LNCAP (cell line): ENCODE measurements around the gene ZC3H12D.

ENCODE experiments used
- CTCF ChIP-seq: fragments of 450-650 bp; IDR thresholded peaks from 2 replicates; pipeline ENCODE4 v1.5.1; 2017; ENCODE audit warnings: mild to moderate bottlenecking

Gene ZC3H12D

GRCh38 chr6:149414009-149414408, 70.8 kb downstream of the ZC3H12D start:
- no peak for TF ChIP-seq CTCF

- TF ChIP-seq CTCF = no peak
Observed at GRCh38 chr6:149410557-149410956, 74.3 kb downstream of the ZC3H12D start.

GRCh38 chr6:149409617-149410016, 75.2 kb downstream of the ZC3H12D start:
- TF ChIP-seq CTCF = no peak

- no peak for TF ChIP-seq CTCF
Observed at GRCh38 chr6:149405823-149406765, 78.7 kb downstream of the ZC3H12D start.

GRCh38 chr6:149403534-149403933, 81.3 kb downstream of the ZC3H12D start:
- TF ChIP-seq CTCF = no peak

- no peak for TF ChIP-seq CTCF
Observed at GRCh38 chr6:149400050-149400449, 84.8 kb downstream of the ZC3H12D start, which contains the start of gene SUMO4. SUMO4 (plus strand) TSS chr6:149400262; CDS start chr6:149400392, 130 bp downstream.

- TF ChIP-seq CTCF = no peak
Observed at GRCh38 chr6:149397384-149397783, 87.4 kb downstream of the ZC3H12D start.
